ENCODE measurements around the gene CHST11. TPM values are rescaled to one million over a fixed set of nuclear protein-coding genes. Genes with fewer than 3 reads are reported as not detected.

CHST11 gene
- total RNA-seq, 2 donors from 2014 or later, result 3.4 to 4.4 TPM

DNA sequence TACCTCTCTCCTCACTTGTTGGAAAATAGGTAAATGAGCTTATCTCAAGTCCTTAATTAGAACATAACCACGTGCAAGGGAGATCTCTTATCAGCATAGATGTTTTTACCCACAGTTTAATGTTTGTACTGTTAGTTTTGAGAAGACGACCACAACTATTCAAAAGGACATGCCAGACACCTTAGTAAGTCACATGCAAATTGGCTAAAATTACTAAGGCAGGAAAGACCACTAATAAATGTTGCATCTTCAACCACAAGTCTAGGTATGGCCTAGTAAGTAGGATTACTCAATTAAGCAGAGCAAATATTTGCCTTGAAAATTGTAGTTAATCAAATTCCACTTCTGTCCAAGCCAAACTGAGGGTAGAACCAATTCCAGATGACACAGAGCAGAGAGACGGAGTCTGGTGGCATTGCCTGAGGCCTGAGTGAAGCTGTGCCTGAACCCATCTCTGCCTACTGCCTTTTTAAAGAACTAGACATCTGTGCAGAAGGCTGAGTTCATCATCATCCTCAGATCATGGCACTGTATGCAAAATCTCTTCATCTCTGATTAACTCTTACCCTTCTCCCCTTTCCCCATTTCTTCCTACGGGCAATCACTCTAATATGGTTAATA, 29.7 kb upstream of the CHST11 start:
- no peak for ATAC-seq
- intact Hi-C loops (cut with DNase I, micrococcal nuclease), result no loop called here
- DNase-seq, result no peak

DNA sequence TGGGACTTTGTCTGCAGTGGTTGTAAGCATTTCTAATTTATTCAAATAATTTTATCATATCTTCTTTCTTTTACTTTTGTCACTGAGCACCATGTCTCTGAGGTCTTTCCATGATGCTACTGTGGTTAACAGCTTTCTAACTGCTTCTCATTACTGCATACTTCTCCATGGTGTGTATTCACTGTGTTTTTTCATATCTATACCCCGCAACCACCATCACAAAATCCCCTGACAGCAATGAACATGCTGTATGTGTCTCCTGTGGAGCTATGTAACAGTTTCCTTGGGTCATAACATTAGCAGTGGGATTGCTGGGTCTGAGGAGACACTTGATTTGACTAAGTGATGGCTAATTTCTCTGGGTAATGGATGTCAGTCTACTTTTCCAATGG, 29.2 kb upstream of the CHST11 start:
- intact Hi-C loops (cut with DNase I, micrococcal nuclease), result no loop called here
- DNase-seq (no peak), ATAC-seq (no peak)

DNA sequence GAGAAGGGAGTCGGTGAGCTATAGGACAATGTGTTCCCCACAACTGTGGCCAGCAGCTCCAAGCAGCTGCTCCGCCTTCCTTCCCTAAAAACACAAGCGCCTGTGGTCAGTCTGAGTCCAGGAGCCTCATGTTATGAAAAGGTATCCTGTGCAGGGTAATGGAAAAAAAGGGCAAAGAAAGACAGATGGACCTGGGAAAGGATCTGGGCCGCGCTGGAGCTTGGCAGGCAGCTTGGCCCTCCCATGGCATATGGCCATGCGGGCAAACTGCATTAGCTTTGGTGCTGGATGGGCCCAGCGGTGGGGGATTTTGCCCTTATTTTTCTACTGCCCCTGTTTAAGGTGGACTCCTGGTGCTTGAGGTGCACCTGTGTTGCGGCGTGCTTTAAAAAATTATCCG, 23.7 kb upstream of the CHST11 start:
- intact Hi-C loops (cut with DNase I, micrococcal nuclease), result no loop called here
- DNase-seq (no peak), ATAC-seq (no peak)

DNA sequence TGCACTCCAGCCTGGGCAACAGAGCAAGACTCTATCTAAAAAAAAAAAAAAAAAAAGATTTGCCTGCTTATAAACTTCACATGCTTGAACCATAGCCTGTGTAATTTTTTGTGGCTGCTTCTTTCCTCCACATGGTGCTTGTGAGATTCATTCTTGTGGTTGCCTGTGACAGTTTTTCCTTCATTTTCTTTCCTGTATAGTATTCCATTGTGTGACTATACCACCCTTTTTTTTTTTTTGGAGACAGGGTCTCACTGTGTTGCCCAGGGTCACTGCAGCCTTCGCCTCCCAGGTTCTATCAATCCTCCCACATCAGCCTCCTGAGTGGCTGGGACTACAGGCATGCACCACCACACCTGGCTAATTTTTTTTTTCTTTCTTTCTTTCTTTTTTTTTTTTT, 22.6 kb upstream of the CHST11 start:
- no peak for DNase-seq
- no peak for ATAC-seq
- intact Hi-C loops (cut with DNase I, micrococcal nuclease), result no loop called here

DNA sequence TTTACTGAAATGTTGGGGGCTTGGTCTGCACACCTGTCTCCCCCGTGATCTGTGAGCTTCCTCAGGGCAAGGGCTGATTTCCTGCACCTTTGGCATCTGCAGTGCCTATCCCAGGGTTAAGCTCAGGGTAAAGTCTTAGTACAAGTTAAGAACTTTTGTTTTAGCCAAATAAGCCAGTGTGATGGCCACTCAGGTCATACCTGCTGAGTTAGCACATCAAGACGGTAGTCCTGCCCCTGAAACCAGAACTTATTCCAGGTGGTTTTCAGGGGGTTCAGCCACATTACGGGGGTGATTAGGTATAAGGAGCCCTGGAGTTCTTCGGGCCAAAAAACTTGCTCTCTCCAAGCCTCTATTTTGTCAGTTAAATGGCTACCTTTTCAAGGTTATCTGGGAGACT, 21.6 kb upstream of the CHST11 start:
- intact Hi-C loops (cut with DNase I, micrococcal nuclease), result no loop called here
- ATAC-seq (no peak), DNase-seq (no peak)

DNA sequence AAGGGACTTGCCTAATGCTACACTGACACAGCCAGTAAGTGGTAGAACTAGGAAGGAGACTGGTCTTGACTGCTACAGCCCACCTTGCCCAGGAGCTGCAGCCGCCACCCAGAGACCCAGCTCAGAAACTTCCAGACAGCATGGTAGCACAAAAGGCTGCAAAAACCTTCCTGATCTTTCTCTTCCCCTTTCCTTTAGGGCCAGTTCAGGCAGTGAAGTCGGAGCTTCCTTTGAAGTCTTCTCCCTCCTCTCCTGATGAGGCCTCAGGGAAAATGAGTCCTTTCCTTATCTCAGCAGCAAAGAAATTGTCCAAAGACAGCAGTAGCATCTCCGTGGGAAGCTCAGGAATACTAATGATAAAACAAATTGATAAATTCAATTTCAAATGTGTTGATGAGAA, 21.0 kb upstream of the CHST11 start:
- intact Hi-C loops (cut with DNase I, micrococcal nuclease), result no loop called here
- DNase-seq, result no peak
- no peak for ATAC-seq

DNA sequence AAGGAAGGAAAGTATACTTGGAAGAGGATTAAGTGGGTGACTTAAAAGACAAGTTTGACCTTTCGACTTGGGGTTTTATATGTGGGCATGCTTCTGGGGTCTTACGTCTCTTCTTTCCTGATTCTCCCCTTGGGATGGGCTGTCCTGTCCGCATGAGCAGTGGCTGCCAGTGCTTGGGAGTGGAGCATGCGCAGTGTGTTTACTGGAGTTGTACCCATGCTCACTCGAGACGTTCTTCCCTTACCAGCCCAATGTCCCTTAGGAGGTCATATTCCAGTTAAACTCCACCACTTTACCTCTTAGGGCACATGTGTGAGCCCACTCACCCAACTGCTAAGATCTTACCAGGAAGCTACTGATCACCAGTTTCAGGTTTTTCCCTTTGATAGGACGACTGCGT, 20.0 kb upstream of the CHST11 start:
- ATAC-seq (no peak), DNase-seq (no peak)
- intact Hi-C loops (cut with DNase I, micrococcal nuclease), result no loop called here

DNA sequence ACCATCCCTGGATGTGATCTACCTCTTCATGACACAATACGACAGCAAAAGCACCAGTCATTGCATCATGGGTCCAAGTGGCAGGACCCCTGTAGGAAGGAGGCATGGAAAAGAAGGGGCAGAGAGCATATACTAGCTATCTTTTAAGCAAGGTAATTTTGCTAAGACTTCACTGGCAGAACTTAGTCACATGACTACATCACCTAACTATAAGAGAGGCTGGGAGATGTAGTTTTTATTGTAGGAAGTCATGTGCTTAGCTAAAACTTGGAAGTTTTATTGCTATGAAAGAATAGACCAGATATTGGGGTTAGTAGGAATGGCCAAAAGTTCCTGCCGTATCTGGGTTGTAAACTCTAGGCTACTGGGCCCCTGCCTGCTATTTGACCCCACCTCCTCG, 18.6 kb upstream of the CHST11 start:
- DNase-seq, result no peak
- no peak for ATAC-seq
- intact Hi-C loops (cut with DNase I, micrococcal nuclease), result no loop called here

DNA sequence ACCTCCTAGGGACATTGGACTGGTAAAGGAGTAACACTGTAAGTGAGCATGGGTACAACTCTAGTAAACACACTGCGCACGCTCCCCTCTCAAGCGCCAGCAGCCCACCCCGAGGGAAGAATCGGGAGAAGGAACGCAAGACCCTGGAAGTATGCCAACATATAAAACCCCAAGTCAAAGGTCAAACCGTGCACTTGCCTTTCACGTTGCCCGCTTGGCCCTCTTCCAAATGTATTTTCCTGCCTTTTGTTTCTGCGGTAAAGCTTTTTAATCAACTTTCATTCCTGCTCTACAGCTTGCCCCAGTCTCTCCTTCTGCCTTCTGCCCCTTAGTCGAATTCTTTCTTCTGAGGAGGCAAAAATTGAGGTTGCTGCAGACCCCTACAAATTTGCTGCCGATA, 17.6 kb upstream of the CHST11 start:
- DNase-seq, result no peak

DNA sequence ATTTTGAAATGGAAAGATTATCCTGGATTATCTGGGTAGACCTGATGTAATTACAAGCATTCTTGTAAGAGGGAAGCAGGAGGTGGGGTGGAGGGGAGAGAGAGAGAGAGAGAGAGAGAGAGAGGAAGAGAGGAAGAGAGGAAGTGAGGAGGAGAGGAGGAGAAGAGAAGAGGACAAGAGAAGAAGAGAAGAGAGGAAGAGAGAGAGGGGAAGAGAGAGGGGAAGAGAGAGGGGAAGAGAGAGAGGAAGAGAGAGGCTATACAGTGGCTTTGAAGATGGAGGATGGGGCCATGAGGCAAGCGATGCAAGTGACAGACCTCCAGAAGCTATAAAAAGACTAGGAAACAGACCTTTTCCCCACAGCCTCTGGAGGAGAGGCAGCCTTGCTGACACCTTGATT, 13.7 kb upstream of the CHST11 start:
- intact Hi-C loops (cut with DNase I, micrococcal nuclease), result no loop called here
- no peak for ATAC-seq
- no peak for DNase-seq

More for the DNA sequence above, 17.6 kb upstream of the CHST11 start:
- intact Hi-C loops (cut with DNase I, micrococcal nuclease), result no loop called here
- ATAC-seq, result no peak

DNA sequence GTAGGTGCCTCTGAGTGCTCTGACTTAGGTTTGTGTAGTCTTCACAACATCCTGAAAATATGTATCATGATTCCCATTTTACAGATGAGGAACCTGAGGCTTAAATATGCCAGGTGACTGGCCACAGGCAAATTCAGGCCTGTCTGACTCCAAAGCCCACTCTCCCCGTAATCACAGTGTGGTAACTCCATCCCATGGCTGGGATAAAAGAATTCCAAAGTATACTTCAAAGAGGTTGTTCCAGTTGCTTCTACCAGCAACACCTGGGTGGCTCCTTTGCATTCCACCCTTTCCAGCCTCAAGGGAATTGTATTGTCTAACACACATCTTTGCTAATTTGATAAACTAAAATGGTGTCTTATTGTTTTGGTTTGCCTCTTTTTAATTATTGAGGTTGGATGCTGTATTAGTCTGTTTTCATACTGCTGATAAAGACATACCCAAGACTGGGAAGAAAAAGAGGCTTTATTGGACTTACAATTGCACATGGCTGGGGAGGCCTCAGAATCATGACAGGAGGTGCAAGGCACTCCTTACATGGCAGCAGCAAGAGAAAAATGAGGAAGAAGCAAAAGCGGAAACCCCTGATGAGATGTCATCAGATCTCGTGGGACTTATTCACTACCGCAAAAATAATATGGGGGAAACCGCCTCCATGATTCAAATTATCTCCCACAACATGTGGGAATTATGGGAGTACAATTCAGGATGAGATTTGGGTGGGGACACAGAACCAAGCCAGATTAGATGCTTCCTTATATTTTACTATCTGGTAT, 9.9 kb upstream of the CHST11 start:
- DNase-seq, result no peak
- ATAC-seq, result no peak
- intact Hi-C loops (cut with DNase I, micrococcal nuclease), result no loop called here

DNA sequence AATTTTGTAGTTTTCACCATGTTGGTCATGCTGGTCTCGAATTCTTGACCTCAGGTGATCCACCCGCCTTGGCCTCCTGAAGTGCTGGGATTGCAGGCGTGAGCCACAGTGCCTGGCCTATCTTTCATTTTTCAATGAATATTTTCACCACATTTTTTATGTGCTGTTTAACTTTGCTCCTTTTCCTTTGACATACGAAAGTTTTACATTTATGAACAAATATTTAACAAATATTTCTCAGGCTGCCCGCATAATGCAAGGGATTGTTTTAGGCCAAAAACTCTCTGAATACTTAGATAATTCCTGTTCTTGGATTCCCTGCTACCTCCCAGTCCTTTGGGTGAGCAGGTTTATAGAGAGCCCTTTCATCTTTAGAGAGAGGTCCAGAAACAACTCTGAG, 8.7 kb upstream of the CHST11 start:
- intact Hi-C loops (cut with DNase I, micrococcal nuclease), result no loop called here
- ATAC-seq (no peak), DNase-seq (no peak)

DNA sequence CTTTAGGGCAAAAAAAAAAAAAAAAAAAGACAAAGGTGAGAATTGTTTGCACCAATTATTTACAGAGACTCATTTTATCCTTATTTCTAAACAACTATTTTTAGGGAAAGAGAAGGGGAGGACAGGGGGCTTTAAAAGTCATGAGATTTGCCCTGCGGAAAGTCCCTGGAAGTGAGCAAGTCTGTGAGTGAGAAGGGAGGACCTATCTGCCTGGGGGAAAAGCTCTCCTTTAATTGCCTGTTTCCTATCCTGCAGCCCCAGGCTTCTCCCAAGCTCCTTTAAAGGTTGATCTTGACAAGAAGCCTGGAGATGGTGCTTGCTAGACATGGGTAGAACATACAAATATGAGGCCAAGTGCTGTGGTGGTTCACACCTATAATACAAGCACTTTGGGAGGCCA, 8.3 kb upstream of the CHST11 start:
- no peak for ATAC-seq
- no peak for DNase-seq
- intact Hi-C loops (cut with DNase I, micrococcal nuclease), result no loop called here

DNA sequence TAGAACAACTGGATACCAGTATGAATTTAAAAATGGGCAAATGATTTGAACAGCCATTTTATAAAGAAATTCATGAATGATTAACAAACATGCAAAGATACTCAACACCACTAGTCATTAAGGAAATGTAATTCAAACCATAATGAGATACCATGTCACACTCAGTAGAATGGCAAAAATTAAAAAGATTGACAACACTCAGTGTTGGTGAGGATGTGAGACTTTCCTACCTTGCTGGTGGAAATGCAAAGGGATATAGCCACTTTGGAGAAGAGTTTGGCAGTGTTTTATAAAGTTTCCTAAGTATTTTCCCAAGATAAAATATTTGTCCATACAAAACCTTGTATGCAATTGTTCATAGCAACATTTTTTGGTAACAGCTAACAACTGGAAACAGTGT, 6.0 kb upstream of the CHST11 start:
- no peak for DNase-seq
- ATAC-seq, result no peak
- intact Hi-C loops (cut with DNase I, micrococcal nuclease), result no loop called here

DNA sequence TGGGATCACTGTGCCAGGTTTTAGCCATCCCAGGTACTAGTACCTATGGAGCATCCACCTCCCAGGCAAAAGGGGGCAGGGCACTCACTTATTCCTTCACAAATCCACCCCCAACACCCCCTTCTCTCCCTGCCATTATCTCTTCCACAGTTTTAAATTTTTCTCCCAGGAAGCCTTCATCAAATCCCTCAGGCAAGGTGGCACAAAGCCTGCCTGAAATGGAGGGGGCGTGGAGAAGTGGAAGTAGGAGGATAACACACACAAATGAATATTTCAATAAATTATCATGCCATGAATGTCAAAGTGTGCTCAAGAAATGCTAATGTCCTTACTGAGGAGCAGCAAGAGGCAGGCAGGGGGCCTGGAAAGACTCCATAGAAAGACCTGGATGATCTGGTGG, 4.7 kb upstream of the CHST11 start:
- no peak for DNase-seq
- no peak for ATAC-seq
- intact Hi-C loops (cut with DNase I, micrococcal nuclease), result no loop called here

DNA sequence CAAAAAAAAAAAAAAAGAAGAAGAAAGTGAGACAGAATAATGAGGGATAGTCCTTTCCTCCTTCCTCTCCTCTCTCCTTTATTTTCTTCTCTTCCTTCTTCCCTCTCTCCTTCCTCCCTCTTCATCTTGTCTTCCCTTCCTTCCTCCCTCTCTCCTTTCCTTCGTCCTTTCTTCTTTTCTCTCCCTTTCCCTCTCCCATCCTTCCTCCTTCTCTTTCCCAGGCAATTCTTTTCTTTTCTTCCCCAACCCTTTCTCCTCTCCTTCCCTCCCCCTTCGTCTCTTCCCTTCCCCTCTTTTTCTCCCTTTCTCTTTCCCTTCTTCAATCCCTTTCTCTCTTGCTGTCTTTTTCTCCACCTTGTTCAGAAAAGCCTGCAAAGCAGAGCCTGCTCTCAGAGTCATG, 3.6 kb upstream of the CHST11 start:
- DNase-seq (no peak), ATAC-seq (no peak)
- intact Hi-C loops (cut with DNase I, micrococcal nuclease), result no loop called here

DNA sequence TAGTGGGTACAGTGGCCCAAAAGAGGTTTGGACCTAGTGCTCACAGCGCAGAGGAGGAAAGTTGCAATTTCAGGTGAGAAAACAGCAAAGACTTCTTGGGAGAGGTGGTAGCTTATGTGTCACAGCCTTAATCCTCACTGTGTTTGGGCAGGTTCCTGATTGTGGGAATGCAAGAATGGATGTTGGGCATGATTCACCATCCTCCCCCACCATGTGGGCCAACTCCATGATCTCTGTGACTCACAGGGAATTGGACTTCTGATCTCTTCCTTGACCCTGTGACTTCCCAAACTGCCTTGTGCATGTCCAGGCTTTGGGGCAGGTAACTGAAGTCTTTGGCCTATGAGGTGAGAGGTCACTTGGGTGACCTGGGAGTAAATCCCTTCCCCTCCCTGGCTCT, 1.8 kb upstream of the CHST11 start:
- intact Hi-C loops (cut with DNase I, micrococcal nuclease), result no loop called here
- DNase-seq (no peak), ATAC-seq (no peak)

DNA sequence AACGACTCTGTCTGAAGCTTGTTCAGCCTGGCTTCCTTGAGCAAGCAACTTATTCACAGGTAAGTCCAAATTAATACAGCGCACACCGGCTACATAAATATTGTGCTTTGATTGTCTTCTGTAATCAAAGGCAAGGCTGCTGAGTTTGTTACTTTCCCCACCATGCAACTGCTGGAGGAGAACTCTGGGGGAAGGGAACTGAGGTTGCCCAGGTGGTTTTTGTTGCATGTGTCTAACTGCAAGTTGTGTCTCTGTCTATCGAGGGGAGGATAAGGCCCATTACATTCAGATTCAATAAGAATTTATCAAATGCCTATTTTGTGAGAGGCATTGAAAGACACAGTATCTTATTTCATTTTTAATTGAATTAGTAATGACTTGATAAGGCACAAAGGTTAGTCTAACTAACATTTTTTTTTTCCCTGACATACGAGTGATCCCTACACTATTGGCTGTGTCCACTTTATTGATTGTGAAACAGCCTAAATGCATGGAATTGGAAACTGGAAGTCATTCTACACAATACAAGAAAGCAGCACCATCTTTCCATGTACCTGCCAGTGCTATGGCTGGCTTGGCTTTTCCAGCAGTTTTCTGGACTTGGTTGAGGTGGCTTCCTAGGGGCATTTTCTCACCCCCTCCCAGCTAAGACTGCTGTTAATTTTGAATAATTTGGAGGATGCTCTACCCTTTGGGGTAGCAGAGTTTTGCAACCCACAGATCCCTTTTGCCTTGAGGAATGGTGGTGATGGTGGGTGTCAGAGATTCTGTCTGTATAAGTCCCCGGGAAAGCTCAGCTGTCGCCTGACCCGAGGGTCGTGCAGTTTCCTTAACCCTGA, 951 bp upstream of the CHST11 start:
- no peak for DNase-seq
- no peak for ATAC-seq
- intact Hi-C loops (cut with DNase I, micrococcal nuclease), result no loop called here

DNA sequence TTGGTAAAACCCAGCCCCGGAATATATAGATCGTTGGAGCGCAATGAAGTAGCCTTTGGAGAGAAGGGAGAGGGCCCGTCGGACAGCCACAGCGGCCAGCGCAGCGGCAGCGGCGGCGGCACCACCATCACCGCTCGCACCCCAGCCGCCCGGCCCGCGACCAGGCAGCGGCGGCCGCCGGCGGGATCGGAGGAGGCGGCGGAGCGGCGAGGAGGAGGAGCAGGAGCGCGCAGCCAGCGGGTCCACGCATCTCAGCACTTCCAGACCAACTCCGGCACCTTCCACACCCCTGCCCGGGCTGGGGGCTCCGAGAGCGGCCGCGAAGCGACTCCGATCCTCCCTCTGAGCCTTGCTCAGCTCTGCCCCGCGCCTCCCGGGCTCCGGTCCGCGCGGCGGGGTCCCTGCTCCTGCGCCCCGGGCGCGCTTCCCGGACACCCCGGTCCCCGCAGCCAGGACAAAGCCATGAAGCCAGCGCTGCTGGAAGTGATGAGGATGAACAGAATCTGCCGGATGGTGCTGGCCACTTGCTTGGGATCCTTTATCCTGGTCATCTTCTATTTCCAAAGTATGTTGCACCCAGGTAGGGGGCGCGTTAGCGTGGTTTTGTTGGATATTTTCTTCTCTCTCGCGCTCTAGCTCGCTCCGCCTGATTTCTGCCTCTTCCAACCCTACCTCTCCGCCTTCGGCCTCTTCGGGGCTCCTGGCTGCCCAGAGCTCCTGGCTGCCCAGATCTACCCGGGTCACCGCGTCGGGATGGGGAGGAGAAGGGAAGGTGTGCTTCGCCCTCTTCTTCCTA, 400 bp downstream of the CHST11 start:
- intact Hi-C loops (cut with DNase I, micrococcal nuclease), result no loop called here
- DNase-seq, result peak; percentile 42 to 70
- ATAC-seq, result peak; percentile 44
